GM18907 (cell line): ENCODE measurements around the gene SPINDOC.
A peak's percentile ranks its signal among the peaks of the same experiment; 100 is the strongest.
"Not testable (repeated sequence)": the region's sequence is repeated elsewhere in the genome, so short reads cannot be mapped to it uniquely, and the experiment has no call there.

ENCODE experiments used
- ATAC-seq: cut with Tn5 transposase; IDR thresholded peaks from one replicate; pipeline ENCODE4 v1.9.1; 2021; ENCODE audit warnings: mild to moderate bottlenecking, moderate library complexity; ENCODE audit not compliant: unreplicated experiment

The SPINDOC gene

GRCh38 chr11:63849691-63850090 lies 36.4 kb downstream of the SPINDOC start:
- ATAC-seq: no peak

DNA sequence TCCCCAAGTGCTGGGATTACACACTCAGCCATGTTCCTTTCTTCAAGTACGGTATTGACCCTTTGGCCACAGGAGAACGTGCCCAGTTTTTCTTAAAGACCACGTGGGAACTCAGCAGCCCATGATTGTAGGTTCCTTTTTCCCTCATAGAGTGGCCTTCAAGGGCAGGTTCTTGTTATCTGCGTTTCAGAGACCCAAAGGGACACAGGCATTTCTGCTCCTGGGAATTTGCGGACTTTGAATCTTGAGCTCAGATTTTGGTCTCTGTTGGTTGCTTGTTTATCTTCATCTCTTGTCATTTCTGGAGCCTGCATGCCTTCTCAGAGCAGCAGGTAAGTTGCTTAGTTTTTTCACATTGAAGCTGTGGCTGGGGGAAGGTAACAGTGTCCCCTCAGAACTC lies 37.7 kb downstream of the SPINDOC start:
- no peak for ATAC-seq

DNA sequence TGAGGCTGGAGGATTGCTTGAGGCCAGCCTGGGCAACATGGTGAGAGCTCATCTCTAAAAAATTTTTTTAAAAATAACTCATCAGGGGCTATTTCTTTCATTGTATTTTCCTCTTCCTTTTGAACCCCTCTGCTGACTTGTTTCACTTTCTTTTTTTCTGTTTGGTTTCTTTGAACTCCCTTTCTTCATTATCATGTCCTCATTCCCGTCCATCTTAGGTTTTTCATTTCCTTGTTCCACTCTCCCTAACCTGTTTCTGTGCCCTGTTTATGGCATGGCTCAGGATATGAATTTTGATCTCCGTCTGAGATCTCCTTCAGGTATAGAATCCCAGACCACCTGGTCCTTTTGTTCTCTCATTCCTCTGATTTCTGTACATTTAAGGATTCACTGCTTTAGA lies 38.1 kb downstream of the SPINDOC start:
- ATAC-seq: no peak

DNA sequence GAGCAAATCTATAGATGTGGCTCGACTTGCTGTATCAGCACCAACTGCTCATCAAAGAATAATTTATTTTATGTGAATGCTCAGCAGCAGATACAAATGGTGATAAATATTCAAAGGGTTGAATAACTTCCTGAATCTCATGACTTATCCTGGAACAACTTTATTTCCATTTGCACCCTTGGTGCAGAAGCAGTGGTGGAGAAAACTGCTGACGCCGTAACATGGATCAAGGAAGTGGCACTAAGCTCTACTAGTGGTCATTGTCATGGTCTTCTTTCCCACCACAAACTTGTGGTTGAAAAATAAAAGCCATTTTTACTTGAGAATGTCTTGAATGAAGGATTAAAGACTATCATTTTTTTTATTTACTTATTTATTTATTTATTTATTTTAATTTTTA lies 40.2 kb downstream of the SPINDOC start:
- ATAC-seq: no peak

DNA sequence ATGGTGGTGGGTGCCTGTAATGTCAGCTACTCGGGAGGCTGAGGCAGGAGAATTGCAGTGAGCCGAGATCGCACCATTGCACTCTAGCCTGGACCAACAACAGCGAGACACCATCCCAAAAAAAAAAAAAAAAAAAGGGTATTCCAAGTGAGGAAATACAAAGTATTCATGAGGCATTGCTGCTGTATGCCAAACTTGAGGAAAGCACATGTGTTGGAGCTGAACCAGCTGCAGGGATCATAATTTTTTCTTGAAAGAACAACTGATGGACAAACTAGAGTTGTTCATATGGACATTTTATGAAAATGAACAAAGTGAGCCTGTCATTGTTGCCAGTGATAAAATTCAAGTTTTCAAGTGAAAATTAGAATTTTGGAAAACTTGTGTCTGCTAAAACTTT lies 41.4 kb downstream of the SPINDOC start:
- no peak for ATAC-seq

- ATAC-seq: no peak
These were observed 42.7 kb downstream of the SPINDOC start for GRCh38 chr11:63855975-63856374.

DNA sequence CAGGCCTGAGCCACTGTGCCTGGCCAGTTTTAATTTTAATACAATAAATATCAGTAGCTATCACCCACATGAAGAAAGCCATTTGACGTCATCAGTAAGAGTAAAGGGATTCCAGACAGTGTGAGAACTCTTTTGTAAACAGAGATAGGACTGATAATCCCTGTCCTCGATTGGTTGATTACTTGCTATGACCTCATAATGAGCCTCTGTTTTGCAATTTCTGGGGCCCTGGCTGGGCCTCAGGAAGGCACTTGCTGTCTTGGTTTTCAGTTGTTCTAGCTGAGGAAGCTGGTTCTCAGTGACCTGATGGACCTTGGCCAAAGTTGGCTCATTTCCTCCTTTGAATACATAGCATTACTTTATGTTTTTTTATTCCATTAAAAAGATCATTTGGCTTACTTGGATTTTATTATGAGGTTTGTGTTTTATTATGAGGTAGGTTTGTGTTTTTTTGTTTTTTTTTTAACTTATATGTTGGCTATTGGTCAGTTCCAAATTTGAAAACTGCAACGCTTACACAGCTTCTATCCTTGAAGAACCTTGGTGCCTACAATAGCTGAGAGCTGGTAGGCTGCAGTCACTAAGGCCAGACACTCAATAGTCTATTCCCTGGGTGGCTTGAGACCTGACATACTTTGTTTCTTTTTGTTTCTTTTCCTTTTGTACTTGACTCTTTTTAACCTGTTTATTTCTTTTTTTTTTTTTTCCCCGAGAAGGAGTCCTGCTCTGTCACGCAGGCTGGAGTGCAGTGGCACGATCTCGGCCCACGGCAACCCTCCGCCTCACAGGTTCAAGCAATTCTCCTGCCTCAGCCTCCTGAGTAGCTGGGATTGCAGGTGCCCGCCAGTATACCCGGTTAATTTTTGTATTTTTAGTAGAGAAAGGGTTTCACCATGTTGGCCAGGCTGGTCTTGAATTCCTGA lies 45.6 kb downstream of the SPINDOC start:
- no peak for ATAC-seq

GRCh38 chr11:63862923-63863322 lies 49.7 kb downstream of the SPINDOC start:
- no peak for ATAC-seq

- ATAC-seq: not testable (repeated sequence)
These were observed 50.4 kb downstream of the SPINDOC start for GRCh38 chr11:63863620-63864019.

- no peak for ATAC-seq
These were observed 53.0 kb downstream of the SPINDOC start for GRCh38 chr11:63866211-63866610.

- no peak for ATAC-seq
These were observed 54.3 kb downstream of the SPINDOC start for GRCh38 chr11:63867511-63867910.

GRCh38 chr11:63868399-63869064 lies 55.3 kb downstream of the SPINDOC start:
- ATAC-seq: no peak

DNA sequence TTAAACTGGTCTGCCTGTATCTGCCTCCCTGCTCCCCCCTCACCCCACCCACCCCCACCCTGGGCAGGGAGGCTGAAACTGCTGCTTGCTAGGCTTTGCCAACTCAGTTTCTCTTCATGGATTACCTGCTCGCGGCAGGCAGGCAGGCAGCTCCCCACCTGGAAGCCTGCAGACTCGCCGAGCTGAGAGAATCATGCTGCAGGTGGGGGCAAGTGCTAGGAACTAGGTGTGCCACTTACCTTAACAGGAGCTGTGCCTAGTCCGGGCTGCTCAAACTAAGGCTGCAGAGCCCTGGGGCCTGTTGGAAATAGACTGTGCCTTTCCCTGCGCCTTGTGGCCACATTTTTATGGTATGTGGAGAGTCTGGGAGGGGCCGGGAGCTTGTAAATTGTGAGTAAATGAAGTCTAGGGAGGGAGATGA lies 55.9 kb downstream of the SPINDOC start:
- ATAC-seq: no peak

- ATAC-seq: no peak
These were observed 56.4 kb downstream of the SPINDOC start for GRCh38 chr11:63869683-63870082.

GRCh38 chr11:63870351-63871140 lies 57.3 kb downstream of the SPINDOC start:
- ATAC-seq: no peak

GRCh38 chr11:63871962-63872799 lies 58.9 kb downstream of the SPINDOC start:
- ATAC-seq: peak; percentile 89

DNA sequence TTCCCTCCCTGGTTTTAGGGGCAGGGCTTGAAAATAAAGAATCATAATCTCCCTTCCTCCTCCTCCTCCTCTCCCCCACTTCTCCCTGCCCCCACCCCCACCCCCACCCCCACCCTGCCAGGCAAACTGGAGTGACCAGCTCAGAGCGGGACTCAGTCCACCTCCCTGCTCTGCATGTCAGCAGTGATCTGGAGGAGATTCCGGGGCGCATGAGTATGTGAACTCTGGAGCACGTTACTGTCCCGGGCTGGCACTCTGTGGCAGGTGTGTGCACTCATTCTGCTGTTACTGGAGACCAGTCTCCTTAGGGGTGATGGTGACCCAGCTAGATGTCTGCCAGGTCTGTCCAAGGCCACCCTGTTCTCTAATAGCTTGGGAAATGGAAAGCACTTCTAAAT lies 59.5 kb downstream of the SPINDOC start:
- no peak for ATAC-seq

GRCh38 chr11:63873311-63873710 lies 60.1 kb downstream of the SPINDOC start:
- ATAC-seq: no peak

- ATAC-seq: no peak
These were observed 61.3 kb downstream of the SPINDOC start for GRCh38 chr11:63874511-63874910.

DNA sequence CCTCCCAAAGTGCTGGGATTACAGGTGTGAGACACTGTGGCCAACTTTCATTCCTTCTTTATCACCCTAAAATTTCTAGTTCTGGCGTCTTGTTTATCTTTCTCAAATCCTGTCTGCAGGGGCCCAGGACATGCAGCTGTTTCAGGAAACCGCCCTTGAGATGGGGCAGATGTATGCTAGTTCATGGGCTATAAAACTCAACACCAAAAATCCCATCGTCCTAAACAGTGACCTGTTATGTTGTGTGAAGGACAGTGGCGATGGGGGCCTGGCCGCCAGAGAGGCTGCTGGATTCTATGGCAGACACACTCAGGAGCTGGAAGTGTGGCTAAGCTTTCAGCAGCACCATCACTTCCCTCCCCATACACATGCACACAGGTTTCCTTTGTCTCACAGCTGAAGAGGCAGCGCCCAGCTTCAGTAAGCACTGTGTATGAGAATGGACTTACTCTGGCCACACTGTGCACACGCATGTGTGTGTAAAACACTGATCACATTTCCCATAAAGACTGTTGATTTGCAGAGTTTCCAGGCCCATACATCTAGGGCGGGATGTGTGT lies 62.3 kb downstream of the SPINDOC start:
- ATAC-seq: no peak
